Nephron progenitor cell (in vitro differentiated cells): Measurements from ENCODE around the gene HIF3A.

Source experiments
- DNase-seq: peaks from one replicate; pipeline ENCODE4 v3.0.0; 2021
- H3K27ac Mint-ChIP-seq: 2 replicates; pipeline ENCODE4 v1.8.0; 2021; ENCODE audit warnings: mild to moderate bottlenecking, moderate library complexity, mixed read lengths
- H3K27me3 Mint-ChIP-seq: 2 replicates; pipeline ENCODE4 v1.8.0; 2021; ENCODE audit warnings: mild to moderate bottlenecking, low read depth, mixed read lengths; ENCODE audit not compliant: poor library complexity
- H3K36me3 Mint-ChIP-seq: 2 replicates; pipeline ENCODE4 v1.8.0; 2021; ENCODE audit warnings: low read depth, mixed read lengths
- H3K4me1 Mint-ChIP-seq: 2 replicates; pipeline ENCODE4 v1.8.0; 2021; ENCODE audit warnings: mixed read lengths
- H3K4me3 Mint-ChIP-seq: 2 replicates; pipeline ENCODE4 v1.8.0; 2021; ENCODE audit warnings: mild to moderate bottlenecking, moderate library complexity, mixed read lengths
- H3K9me3 Mint-ChIP-seq: 2 replicates; pipeline ENCODE4 v1.8.0; 2021; ENCODE audit warnings: mild to moderate bottlenecking, moderate library complexity, mixed read lengths
- CTCF ChIP-seq: fragments of 200-600 bp; sonication (generic); IDR thresholded peaks from 2 replicates; pipeline ENCODE4 v1.5.0; 2021; ENCODE audit warnings: antibody characterized with exemption

Gene HIF3A

GRCh38 chr19:46330319-46330918 is 33.6 kb downstream of the HIF3A start:
- DNase-seq = no peak
- Mint-ChIP-seq H3K36me3 (peaks cover 56% of the 10 kb centered on the region), H3K27me3 (no peaks in the 10 kb centered on the region), H3K27ac (no peak overlapping the region), H3K9me3 (peaks cover 39% of the 10 kb centered on the region), H3K4me1 (no peaks in the 10 kb centered on the region), H3K4me3 (no peak overlapping the region)
- TF ChIP-seq CTCF = no peak

GRCh38 chr19:46337487-46337886 is 40.6 kb downstream of the HIF3A start:
- no peak for DNase-seq
- Mint-ChIP-seq H3K36me3 (peaks cover 41% of the 10 kb centered on the region), H3K27me3 (no peaks in the 10 kb centered on the region), H3K4me3 (no peak overlapping the region), H3K9me3 (no peaks in the 10 kb centered on the region), H3K4me1 (peaks cover 10% of the 10 kb centered on the region), H3K27ac (no peak overlapping the region)
- TF ChIP-seq CTCF = no peak

GRCh38 chr19:46339446-46339845 is 42.6 kb downstream of the HIF3A start:
- Mint-ChIP-seq H3K9me3 (no peaks in the 10 kb centered on the region), H3K27ac (no peak overlapping the region), H3K4me3 (no peak overlapping the region), H3K4me1 (peaks cover 15% of the 10 kb centered on the region), H3K36me3 (peaks cover 41% of the 10 kb centered on the region), H3K27me3 (no peaks in the 10 kb centered on the region)
- no peak for TF ChIP-seq CTCF
- no peak for DNase-seq

GRCh38 chr19:46340051-46340659 is 43.3 kb downstream of the HIF3A start:
- no peak overlapping the region for H3K4me3 Mint-ChIP-seq
- peaks cover 41% of the 10 kb centered on the region for H3K36me3 Mint-ChIP-seq
- no peaks in the 10 kb centered on the region for H3K27me3 Mint-ChIP-seq
- peaks cover 19% of the 10 kb centered on the region for H3K4me1 Mint-ChIP-seq
- peak overlapping the region; percentile 37 for H3K27ac Mint-ChIP-seq
- DNase-seq = no peak
- no peak for TF ChIP-seq CTCF
- no peaks in the 10 kb centered on the region for H3K9me3 Mint-ChIP-seq

- TF ChIP-seq CTCF = no peak
- Mint-ChIP-seq H3K4me1 (peaks cover 25% of the 10 kb centered on the region), H3K4me3 (no peak overlapping the region), H3K27ac (peak overlapping the region; percentile 34), H3K9me3 (no peaks in the 10 kb centered on the region), H3K27me3 (no peaks in the 10 kb centered on the region), H3K36me3 (peaks cover 41% of the 10 kb centered on the region)
- no peak for DNase-seq
Measured at GRCh38 chr19:46341937-46342336, 45.1 kb downstream of the HIF3A start.

- H3K4me1 Mint-ChIP-seq = peaks cover 43% of the 10 kb centered on the region
- TF ChIP-seq CTCF = no peak
- H3K9me3 Mint-ChIP-seq = no peaks in the 10 kb centered on the region
- H3K27me3 Mint-ChIP-seq = no peaks in the 10 kb centered on the region
- peaks cover 36% of the 10 kb centered on the region for H3K36me3 Mint-ChIP-seq
- H3K27ac Mint-ChIP-seq = no peak overlapping the region
- DNase-seq = no peak
- H3K4me3 Mint-ChIP-seq = no peak overlapping the region
Measured at GRCh38 chr19:46344363-46344762, 47.5 kb downstream of the HIF3A start.
